Right lobe of liver (tissue), 4 donors: ENCODE results near the gene TOM1.

ENCODE experiments used
- POLR2A ChIP-seq: fragments of 450-650 bp; IDR thresholded peaks from one replicate; pipeline ENCODE4 v1.6.1; 2017; ENCODE audit warnings: antibody characterized with exemption, mild to moderate bottlenecking
- TF ChIP-seq, protein P1 (sequence below), 4 donors: fragments of 200-600 bp in 3 of 4; fragments of 450-650 bp in 1 of 4; IDR thresholded peaks; one replicate each; pipeline versions ENCODE4 v1.5.1 to v1.8.0; 2016 to 2022; ENCODE audit warnings: antibody characterized with exemption in 4 of 4, mild to moderate bottlenecking in 2 of 4
- donor health status: DM: no; HTN: no; CAD: no.
- donor health status: DM: no; HTN: no; CAD: no.
- donor health status: DM: no; HTN: yes; CAD: no.

DNA sequence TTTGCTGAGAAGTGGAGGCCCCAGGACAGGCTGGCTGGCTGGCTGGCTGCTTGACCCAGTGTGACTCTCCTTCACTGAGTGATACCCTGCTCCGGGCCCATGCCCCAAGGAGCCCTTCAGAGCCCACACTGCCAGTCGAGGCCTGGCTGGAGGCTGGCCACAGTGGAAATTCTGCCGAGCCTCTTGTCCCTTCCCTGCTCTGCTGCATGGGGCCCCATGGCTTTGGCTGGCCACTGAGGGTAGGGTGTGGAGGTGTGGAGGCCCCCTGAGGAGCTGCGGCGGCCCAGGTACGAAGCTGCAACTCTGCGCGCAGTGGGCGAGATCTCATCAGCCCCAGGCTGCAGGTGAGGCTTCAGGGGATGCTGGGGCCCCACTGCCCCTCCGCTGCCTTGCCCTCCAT is 47.8 kb downstream of the TOM1 start:
- TF ChIP-seq, protein P1, sequence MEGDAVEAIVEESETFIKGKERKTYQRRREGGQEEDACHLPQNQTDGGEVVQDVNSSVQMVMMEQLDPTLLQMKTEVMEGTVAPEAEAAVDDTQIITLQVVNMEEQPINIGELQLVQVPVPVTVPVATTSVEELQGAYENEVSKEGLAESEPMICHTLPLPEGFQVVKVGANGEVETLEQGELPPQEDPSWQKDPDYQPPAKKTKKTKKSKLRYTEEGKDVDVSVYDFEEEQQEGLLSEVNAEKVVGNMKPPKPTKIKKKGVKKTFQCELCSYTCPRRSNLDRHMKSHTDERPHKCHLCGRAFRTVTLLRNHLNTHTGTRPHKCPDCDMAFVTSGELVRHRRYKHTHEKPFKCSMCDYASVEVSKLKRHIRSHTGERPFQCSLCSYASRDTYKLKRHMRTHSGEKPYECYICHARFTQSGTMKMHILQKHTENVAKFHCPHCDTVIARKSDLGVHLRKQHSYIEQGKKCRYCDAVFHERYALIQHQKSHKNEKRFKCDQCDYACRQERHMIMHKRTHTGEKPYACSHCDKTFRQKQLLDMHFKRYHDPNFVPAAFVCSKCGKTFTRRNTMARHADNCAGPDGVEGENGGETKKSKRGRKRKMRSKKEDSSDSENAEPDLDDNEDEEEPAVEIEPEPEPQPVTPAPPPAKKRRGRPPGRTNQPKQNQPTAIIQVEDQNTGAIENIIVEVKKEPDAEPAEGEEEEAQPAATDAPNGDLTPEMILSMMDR (IDR thresholded peaks at IDR 0.05) = no peak
- TF ChIP-seq POLR2A = no peak
